ENCODE results near the gene PPP4R4.
"Not testable (repeated sequence)": the region's sequence is repeated elsewhere in the genome, so short reads cannot be mapped to it uniquely, and the experiment has no call there.

PPP4R4 gene

GRCh38 chr14:94145902-94146527, 28.1 kb upstream of the PPP4R4 start:
- DNase-seq: no peak

- no peak for DNase-seq
These were observed 21.4 kb upstream of the PPP4R4 start for GRCh38 chr14:94152676-94153075.

GRCh38 chr14:94153750-94154342, 20.3 kb upstream of the PPP4R4 start:
- no peak for DNase-seq

- DNase-seq: not testable (repeated sequence)
These were observed 18.0 kb upstream of the PPP4R4 start for GRCh38 chr14:94156143-94156542.

GRCh38 chr14:94157197-94157596, 16.9 kb upstream of the PPP4R4 start:
- DNase-seq: peak; percentile 36

- DNase-seq: no peak
These were observed 15.8 kb upstream of the PPP4R4 start for GRCh38 chr14:94158239-94158883.

GRCh38 chr14:94161058-94161457, 13.1 kb upstream of the PPP4R4 start:
- no peak for DNase-seq

- DNase-seq: no peak
These were observed 12.1 kb upstream of the PPP4R4 start for GRCh38 chr14:94161981-94162380.

GRCh38 chr14:94162466-94162865, 11.7 kb upstream of the PPP4R4 start:
- no peak for DNase-seq

GRCh38 chr14:94163796-94164195, 10.3 kb upstream of the PPP4R4 start:
- DNase-seq: no peak

GRCh38 chr14:94164685-94165431, 9.3 kb upstream of the PPP4R4 start:
- no peak for DNase-seq

GRCh38 chr14:94165744-94166143, 8.4 kb upstream of the PPP4R4 start:
- no peak for DNase-seq

GRCh38 chr14:94170136-94170535, 4.0 kb upstream of the PPP4R4 start:
- no peak for DNase-seq

GRCh38 chr14:94171208-94171607, 2.9 kb upstream of the PPP4R4 start:
- no peak for DNase-seq

GRCh38 chr14:94172545-94172944, 1.6 kb upstream of the PPP4R4 start:
- DNase-seq: no peak

GRCh38 chr14:94173471-94173884, 644 bp upstream of the PPP4R4 start:
- no peak for DNase-seq

- no peak for DNase-seq
These were observed 485 bp downstream of the PPP4R4 start for GRCh38 chr14:94174604-94175010.

GRCh38 chr14:94175011-94175745, 1.1 kb downstream of the PPP4R4 start:
- peak; percentile 7 for DNase-seq

GRCh38 chr14:94175747-94176146, 1.6 kb downstream of the PPP4R4 start:
- no peak for DNase-seq

GRCh38 chr14:94176808-94177207, 2.7 kb downstream of the PPP4R4 start:
- DNase-seq: no peak

GRCh38 chr14:94177806-94178205, 3.7 kb downstream of the PPP4R4 start:
- no peak for DNase-seq

GRCh38 chr14:94179244-94179643, 5.1 kb downstream of the PPP4R4 start:
- no peak for DNase-seq

GRCh38 chr14:94180655-94181271, 6.6 kb downstream of the PPP4R4 start:
- DNase-seq: no peak
